ENCODE data around the gene VAT1. TPM values are rescaled to one million over a fixed set of nuclear protein-coding genes. Genes with fewer than 3 reads are reported as not detected.

VAT1 gene
- 10 to 100 TPM; 48.5 to 99.2 (median 70.8) TPM for total RNA-seq
- 10 to 100 TPM; 54.6 to 66.5 TPM for polyA plus RNA-seq
- long read RNA-seq, donor 1, transcript VAT1-201 (6 exons, 2,734 nt): major isoform, 34 of 49 reads
- long read RNA-seq, donor 1, partial matches to known transcripts: 1 of 49 reads
- long read RNA-seq, donor 1, other reads (novel, unspliced or antisense): 14 of 49 reads
- long read RNA-seq, donor 2, transcript VAT1-201 (6 exons, 2,734 nt): major isoform, 49 of 79 reads
- long read RNA-seq, donor 2, partial matches to known transcripts: 3 of 79 reads
- long read RNA-seq, donor 2, other reads (novel, unspliced or antisense): 27 of 79 reads
- long read RNA-seq, donor 3, transcript VAT1-201 (6 exons, 2,734 nt): major isoform, 137 of 169 reads
- long read RNA-seq, donor 3, partial matches to known transcripts: 5 of 169 reads
- long read RNA-seq, donor 3, other reads (novel, unspliced or antisense): 26 of 169 reads

DNA sequence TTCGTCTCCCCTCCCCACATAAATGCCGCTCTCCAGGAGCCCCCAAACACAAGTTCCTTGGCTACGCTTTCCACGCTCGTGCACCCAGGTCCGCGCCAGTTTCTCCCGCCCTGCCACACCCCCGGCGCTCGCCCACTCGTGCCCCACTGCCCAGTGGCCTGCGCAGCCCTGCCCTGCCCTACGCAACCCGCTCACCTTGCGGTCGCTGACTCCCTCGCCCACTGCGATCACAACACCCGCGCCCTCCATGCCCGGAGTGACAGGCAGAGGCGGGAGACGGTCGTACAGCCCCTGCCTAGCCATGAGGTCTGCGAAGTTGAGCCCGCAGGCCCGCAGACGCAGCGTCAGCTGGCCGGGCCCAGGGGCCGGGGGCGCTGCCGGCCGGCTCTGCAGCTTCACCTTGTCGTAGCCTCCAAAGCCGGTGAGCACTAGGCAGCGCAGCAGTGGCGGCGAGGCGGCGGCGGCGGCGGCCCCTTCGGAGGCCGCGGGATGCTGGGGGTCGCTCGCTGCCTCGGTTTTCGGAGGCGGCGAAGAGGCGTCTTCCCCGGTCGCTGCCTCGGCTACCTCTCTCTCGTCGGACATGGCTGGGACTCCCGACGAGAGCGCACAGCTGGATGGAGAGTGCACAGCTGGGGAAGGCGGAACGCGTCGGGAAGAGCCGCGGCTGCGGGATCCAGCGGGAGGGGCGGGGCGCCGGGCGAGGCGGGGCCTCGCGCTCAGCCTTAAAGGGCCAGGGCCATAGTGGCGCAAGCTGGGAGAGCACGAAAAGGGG lies at the start of gene VAT1:
VAT1 (minus strand) TSS at position 645 of the 772 bp plus-strand sequence; CDS start at position 582, 63 bp downstream.
- Histone ChIP-seq H3K9me3 (no peaks in the 10 kb centered on the region), H3K36me3 (peaks cover 0 to 20% (median 0%) of the 10 kb centered on the region in 9 donors), H3K4me1 (peaks cover 3 to 55% (median 45%) of the 10 kb centered on the region in 9 donors), H3K4me3 (peak within 1 kb of the TSS; percentile 88 to 100 (median 96)), H3K27me3 (no peaks in the 10 kb centered on the region), H3K27ac (peak within 1 kb of the TSS; percentile 74 to 94 (median 90))
- TF ChIP-seq, protein P1, sequence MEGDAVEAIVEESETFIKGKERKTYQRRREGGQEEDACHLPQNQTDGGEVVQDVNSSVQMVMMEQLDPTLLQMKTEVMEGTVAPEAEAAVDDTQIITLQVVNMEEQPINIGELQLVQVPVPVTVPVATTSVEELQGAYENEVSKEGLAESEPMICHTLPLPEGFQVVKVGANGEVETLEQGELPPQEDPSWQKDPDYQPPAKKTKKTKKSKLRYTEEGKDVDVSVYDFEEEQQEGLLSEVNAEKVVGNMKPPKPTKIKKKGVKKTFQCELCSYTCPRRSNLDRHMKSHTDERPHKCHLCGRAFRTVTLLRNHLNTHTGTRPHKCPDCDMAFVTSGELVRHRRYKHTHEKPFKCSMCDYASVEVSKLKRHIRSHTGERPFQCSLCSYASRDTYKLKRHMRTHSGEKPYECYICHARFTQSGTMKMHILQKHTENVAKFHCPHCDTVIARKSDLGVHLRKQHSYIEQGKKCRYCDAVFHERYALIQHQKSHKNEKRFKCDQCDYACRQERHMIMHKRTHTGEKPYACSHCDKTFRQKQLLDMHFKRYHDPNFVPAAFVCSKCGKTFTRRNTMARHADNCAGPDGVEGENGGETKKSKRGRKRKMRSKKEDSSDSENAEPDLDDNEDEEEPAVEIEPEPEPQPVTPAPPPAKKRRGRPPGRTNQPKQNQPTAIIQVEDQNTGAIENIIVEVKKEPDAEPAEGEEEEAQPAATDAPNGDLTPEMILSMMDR (IDR thresholded peaks at IDR 0.05): no peak
- intact Hi-C loops (cut with DNase I): loop anchor here in 9 of 10 donors (5.0 to 10.0 kb wide), 8 partner anchors 103 to 343 kb away; partner anchors contain the start of genes NBR1 (in 7 of the 9) and BRCA1 (in 5 of the 9)
- ATAC-seq (peak; percentile 70 to 83 (median 80)), DNase-seq (peak; percentile 79 to 86)
- WGBS, 2 donors: 0% methylated on average over 80 of the region's 80 CpGs

DNA sequence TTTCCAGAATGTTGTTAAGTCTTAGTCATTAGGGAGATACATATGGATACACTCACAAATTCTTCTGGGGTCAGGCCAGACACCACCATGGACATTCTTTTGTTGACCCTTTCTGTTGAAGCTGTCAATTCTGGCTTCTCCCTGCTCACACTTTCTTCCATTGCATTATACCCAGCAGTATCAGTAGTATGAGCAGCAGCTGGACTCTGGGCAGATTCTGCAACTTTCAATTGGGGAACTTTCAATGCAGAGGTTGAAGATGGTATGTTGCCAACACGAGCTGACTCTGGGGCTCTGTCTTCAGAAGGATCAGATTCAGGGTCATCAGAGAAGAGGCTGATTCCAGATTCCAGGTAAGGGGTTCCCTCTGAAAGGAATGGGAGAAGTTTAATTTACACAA lies 48.7 kb upstream of the VAT1 start:
- DNase-seq (no peak), ATAC-seq (no peak)
- Histone ChIP-seq H3K36me3 (peaks cover 0 to 45% (median 0%) of the 10 kb centered on the region in 9 donors), H3K4me1 (peaks cover 0 to 21% (median 0%) of the 10 kb centered on the region in 9 donors), H3K27ac (no peak overlapping the region), H3K4me3 (no peak overlapping the region), H3K9me3 (no peaks in the 10 kb centered on the region), H3K27me3 (no peaks in the 10 kb centered on the region)
- TF ChIP-seq, protein P1 (IDR thresholded peaks at IDR 0.05): no peak
- 80 to 85% methylated on average over 1 of the region's 1 CpG for WGBS, 2 donors
- intact Hi-C loops (cut with DNase I): no loop called here

DNA sequence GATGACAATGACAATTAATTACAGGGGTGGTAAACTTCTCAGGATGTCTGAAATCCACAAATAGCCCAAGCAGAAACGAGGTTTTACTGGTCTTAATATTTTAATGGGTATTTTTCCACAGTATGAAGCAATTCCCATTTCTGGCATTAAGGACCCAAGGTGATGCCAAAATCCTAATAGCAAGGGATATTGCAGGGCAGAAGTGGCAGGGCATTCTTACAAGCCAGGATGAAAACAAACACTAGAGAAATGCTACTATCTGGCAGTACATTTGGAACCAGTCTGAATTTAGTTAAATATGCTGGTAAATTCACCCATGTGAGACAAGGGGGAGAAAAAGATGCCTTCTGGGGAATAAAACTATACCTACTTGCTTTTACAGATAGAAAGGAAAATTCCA lies 48.1 kb upstream of the VAT1 start:
- Histone ChIP-seq H3K4me1 (peaks cover 0 to 21% (median 0%) of the 10 kb centered on the region in 9 donors), H3K27ac (no peak overlapping the region), H3K9me3 (no peaks in the 10 kb centered on the region), H3K36me3 (peaks cover 0 to 45% (median 0%) of the 10 kb centered on the region in 9 donors), H3K27me3 (no peaks in the 10 kb centered on the region), H3K4me3 (no peak overlapping the region)
- WGBS, 2 donors: 62 to 72% methylated on average over 1 of the region's 1 CpG
- no peak for DNase-seq
- TF ChIP-seq, protein P1 (IDR thresholded peaks at IDR 0.05): no peak
- intact Hi-C loops (cut with DNase I): no loop called here
- peak in 1 of 8 donors; percentile 56 for ATAC-seq

DNA sequence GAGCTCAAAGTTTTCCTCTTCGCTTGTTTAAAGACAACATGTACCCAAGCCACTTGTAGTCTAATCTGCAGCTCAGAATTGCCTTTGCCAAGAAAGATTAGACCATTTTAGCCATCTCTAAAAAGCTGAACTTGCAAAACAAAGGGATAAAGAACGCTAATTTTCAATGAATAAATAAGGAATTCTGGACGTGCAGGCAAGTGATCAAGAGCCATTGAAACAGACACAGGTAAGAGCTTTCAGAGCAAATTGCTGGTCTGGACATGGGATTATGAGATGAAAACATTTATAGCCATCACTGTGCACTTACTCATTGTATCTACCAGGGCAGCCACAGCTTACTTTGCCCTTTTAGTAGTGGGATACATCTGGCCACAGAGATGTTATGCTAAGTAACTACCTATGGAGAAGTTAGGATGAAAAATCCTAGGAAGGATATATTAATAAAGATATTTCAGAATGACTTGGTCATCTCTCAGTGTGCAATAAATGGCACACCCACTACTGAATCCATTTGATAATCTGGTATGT lies 47.2 kb upstream of the VAT1 start:
- peaks cover 0 to 21% (median 0%) of the 10 kb centered on the region in 9 donors for H3K4me1 ChIP-seq
- intact Hi-C loops (cut with DNase I): no loop called here
- DNase-seq (no peak), ATAC-seq (peak in 4 of 8 donors; percentile 52 to 92 (median 71))
- TF ChIP-seq, protein P1 (IDR thresholded peaks at IDR 0.05): no peak
- peaks cover 0 to 44% (median 0%) of the 10 kb centered on the region in 9 donors for H3K36me3 ChIP-seq
- H3K9me3 ChIP-seq: no peaks in the 10 kb centered on the region
- no peaks in the 10 kb centered on the region for H3K27me3 ChIP-seq
- WGBS, 2 donors: 65% methylated on average over 3 of the region's 3 CpGs
- peak overlapping the region in 6 of 10 donors; percentile 5 to 59 (median 48) for H3K27ac ChIP-seq
- H3K4me3 ChIP-seq: no peak overlapping the region
